WTC11 (cell line): ENCODE data around the gene EIF3F. TPM values are rescaled to one million over a fixed set of nuclear protein-coding genes. Genes with fewer than 3 reads are reported as not detected.
A peak's percentile ranks its signal among the peaks of the same experiment; 100 is the strongest.

ENCODE experiments used
- ATAC-seq: fragments of 200-7000 bp; cut with Tn5 transposase; 2 replicates; pipeline ENCODE4 v1.10.0; 2021; ENCODE audit warnings: mild to moderate bottlenecking, moderate library complexity
- CTCF ChIA-PET: fragments of 300-600 bp; sonication (Branson Sonifier 250); formaldehyde crosslinking; loops from one replicate; lab custom pipeline; 2021; ENCODE audit warnings: antibody characterized with exemption; lab: Charles Lee
- POLR2A ChIA-PET: fragments of 350-600 bp; sonication (Branson Sonifier 250); formaldehyde crosslinking; loops from one replicate; lab custom pipeline; 2021; ENCODE audit warnings: antibody characterized with exemption; lab: Charles Lee
- DNase-seq: peaks from one replicate; pipeline ENCODE4 v3.0.0; 2021; ENCODE audit warnings: low spot score
- H3K27ac Mint-ChIP-seq: 2 replicates; pipeline ENCODE4 v1.8.0; 2021; ENCODE audit warnings: mixed read lengths
- H3K27me3 Mint-ChIP-seq: 2 replicates; pipeline ENCODE4 v1.8.0; 2021; ENCODE audit warnings: low read depth, mild to moderate bottlenecking, moderate library complexity, mixed read lengths
- H3K36me3 Mint-ChIP-seq: 2 replicates; pipeline ENCODE4 v1.8.0; 2021; ENCODE audit warnings: mixed read lengths
- H3K4me1 Mint-ChIP-seq: 2 replicates; pipeline ENCODE4 v1.8.0; 2022; ENCODE audit warnings: mixed read lengths
- H3K4me3 Mint-ChIP-seq: 2 replicates; pipeline ENCODE4 v1.8.0; 2021; ENCODE audit warnings: mild to moderate bottlenecking, moderate library complexity, mixed read lengths
- H3K9me3 Mint-ChIP-seq: 2 replicates; pipeline ENCODE4 v1.8.0; 2021; ENCODE audit warnings: mixed read lengths
- ATF1 ChIP-seq: sonication (generic); formaldehyde crosslinking; IDR thresholded peaks from 2 replicates; pipeline ENCODE4 v1.8.1; 2023; ENCODE audit warnings: mild to moderate bottlenecking, moderate library complexity, missing genetic modification reagents
- ATF2 ChIP-seq: sonication (generic); formaldehyde crosslinking; IDR thresholded peaks from 2 replicates; pipeline ENCODE4 v1.8.1; 2022; ENCODE audit warnings: low read depth, missing genetic modification reagents, borderline replicate concordance
- CBFB ChIP-seq: sonication (generic); formaldehyde crosslinking; IDR thresholded peaks from 2 replicates; pipeline ENCODE4 v1.8.1; 2022; ENCODE audit warnings: mild to moderate bottlenecking, low read depth, missing genetic modification reagents
- CTCF ChIP-seq: fragments of 200-600 bp; IDR thresholded peaks from 2 replicates; pipeline ENCODE4 v1.8.0; 2022; ENCODE audit warnings: antibody characterized with exemption
- FOXP4 ChIP-seq: sonication (generic); formaldehyde crosslinking; IDR thresholded peaks from 2 replicates; pipeline ENCODE4 v1.8.0; 2022; ENCODE audit warnings: mild to moderate bottlenecking, missing genetic modification reagents
- HMGXB4 ChIP-seq: sonication (generic); formaldehyde crosslinking; IDR thresholded peaks from 2 replicates; pipeline ENCODE4 v1.8.1; 2023; ENCODE audit warnings: mild to moderate bottlenecking, moderate library complexity, missing genetic modification reagents
- JAZF1 ChIP-seq: fragments of 250-450 bp; sonication (Bioruptor Pico); IDR thresholded peaks from 2 replicates; pipeline ENCODE4 v1.9.0; 2021; ENCODE audit warnings: moderate library complexity, mild to moderate bottlenecking, inconsistent platforms
- MLX ChIP-seq: sonication (generic); formaldehyde crosslinking; IDR thresholded peaks from 2 replicates; pipeline ENCODE4 v1.8.1; 2023; ENCODE audit warnings: mild to moderate bottlenecking, missing genetic modification reagents, moderate library complexity
- NFE2L1 ChIP-seq: sonication (generic); formaldehyde crosslinking; IDR thresholded peaks from 2 replicates; pipeline ENCODE4 v1.8.1; 2023; ENCODE audit warnings: missing genetic modification reagents
- STAT6 ChIP-seq: sonication (generic); formaldehyde crosslinking; conservative IDR thresholded peaks from 2 replicates; pipeline ENCODE4 v1.8.1; 2023; ENCODE audit warnings: mild to moderate bottlenecking, low read depth, missing genetic modification reagents, moderate library complexity
- ZNF425 ChIP-seq: fragments of 250-450 bp; sonication (Bioruptor Pico); conservative IDR thresholded peaks from 2 replicates; pipeline ENCODE4 v1.9.0; 2021; ENCODE audit warnings: mild to moderate bottlenecking
- total RNA-seq: library from RNA; stranded (reverse); gene quantifications from 3 replicates; pipeline ENCODE4 v1.2.3, GENCODE V29; 2021

Gene EIF3F
- total RNA-seq, 1 experiment from 2014 or later = 356 TPM

GRCh38 chr11:8034106-8034585, 47.0 kb downstream of the EIF3F start (continued):
- no peak for TF ChIP-seq STAT6
- TF ChIP-seq CBFB (CRISPR knock-in tag) = no peak
- TF ChIP-seq JAZF1 = no peak
- TF ChIP-seq MLX = no peak
- TF ChIP-seq FOXP4 = no peak
- TF ChIP-seq HMGXB4 (CRISPR knock-in tag) = no peak
- TF ChIP-seq NFE2L1 (CRISPR knock-in tag) = no peak

- no peak overlapping the region for H3K4me3 Mint-ChIP-seq
- ChIA-PET POLR2A (no interaction called here), CTCF (interaction anchor here (1.1 to 14.5 kb wide), 11 partner anchors 9 to 65 kb away, joined by 3 to 278 read pairs (median 25); no protein-coding TSS in a partner anchor)
- no peak overlapping the region for H3K27ac Mint-ChIP-seq
- no peak for TF ChIP-seq ATF1 (CRISPR knock-in tag)
- no peaks in the 10 kb centered on the region for H3K9me3 Mint-ChIP-seq
- no peak for ATAC-seq
- no peak for DNase-seq
- H3K27me3 Mint-ChIP-seq = peaks cover 10% of the 10 kb centered on the region
- peaks cover 15% of the 10 kb centered on the region for H3K4me1 Mint-ChIP-seq
- H3K36me3 Mint-ChIP-seq = no peaks in the 10 kb centered on the region
Observed at GRCh38 chr11:8034604-8035190, 47.6 kb downstream of the EIF3F start.

GRCh38 chr11:8035200-8035855, 48.2 kb downstream of the EIF3F start:
- H3K36me3 Mint-ChIP-seq = no peaks in the 10 kb centered on the region
- POLR2A ChIA-PET = no interaction called here
- CTCF ChIA-PET = interaction anchor here (1.2 to 14.5 kb wide), 7 partner anchors 18 to 158 kb away, joined by 3 to 278 read pairs (median 25); no protein-coding TSS in a partner anchor
- ATAC-seq (no peak), DNase-seq (no peak)
- H3K9me3 Mint-ChIP-seq = no peaks in the 10 kb centered on the region
- H3K27ac Mint-ChIP-seq = 0 out of 2 replicates have a peak overlapping the region, but pooled peaks have one; percentile 5
- peaks cover 15% of the 10 kb centered on the region for H3K4me1 Mint-ChIP-seq
- H3K4me3 Mint-ChIP-seq = no peak overlapping the region
- peaks cover 7% of the 10 kb centered on the region for H3K27me3 Mint-ChIP-seq
- TF ChIP-seq HMGXB4 (CRISPR knock-in tag) (no peak), ZNF425 (CRISPR knock-in tag) (no peak), ATF2 (CRISPR knock-in tag) (no peak), CTCF (no peak)
